Breast epithelium (tissue), 3 donors: ENCODE data around the gene CYFIP1.
"Not testable (repeated sequence)": the region's sequence is repeated elsewhere in the genome, so short reads cannot be mapped to it uniquely, and the experiment has no call there.

Experiments used
- CTCF ChIP-seq, 3 donors: fragments of 450-650 bp; IDR thresholded peaks; one replicate each; pipeline ENCODE4 v1.5.1; 2016 to 2017; ENCODE audit warnings: antibody characterized with exemption in 3 of 3, mild to moderate bottlenecking in 3 of 3, moderate library complexity in 3 of 3
- POLR2A ChIP-seq: fragments of 450-650 bp; IDR thresholded peaks from one replicate; pipeline ENCODE4 v1.6.1; 2016; ENCODE audit warnings: antibody characterized with exemption, mild to moderate bottlenecking, moderate library complexity
- POLR2AphosphoS5 ChIP-seq, 3 donors: sonication (generic); formaldehyde crosslinking; IDR thresholded peaks; one replicate each; pipeline ENCODE4 v1.6.1; 2017; ENCODE audit warnings: antibody characterized with exemption in 3 of 3

GRCh38 chr15:23012616-23013015 is 32.4 kb upstream of the CYFIP1 start:
- not testable (repeated sequence) for TF ChIP-seq CTCF (IDR thresholded peaks at IDR 0.05); POLR2A; POLR2AphosphoS5 (IDR thresholded peaks at IDR 0.05)
